Ovary (tissue), 9 donors: Measurements from ENCODE around the gene RPA3. TPM values are rescaled to one million over a fixed set of nuclear protein-coding genes. Genes with fewer than 3 reads are reported as not detected.

Experiments used
- DNase-seq, 5 donors: peaks; one replicate each; pipeline ENCODE4 v3.0.0-alpha.2; 2019 to 2020
- H3K27ac ChIP-seq, 2 donors: fragments of 200-600 bp; one replicate each; pipeline versions ENCODE4 v1.5.1 to v1.8.0; 2019 to 2022
- H3K27me3 ChIP-seq: fragments of 200-600 bp; one replicate; pipeline ENCODE4 v1.8.0; 2022
- H3K36me3 ChIP-seq: fragments of 200-600 bp; sonication (generic); one replicate; pipeline ENCODE4 v1.5.1; 2019
- H3K4me1 ChIP-seq: one replicate; pipeline ENCODE4 v1.8.1; 2013; ENCODE audit warnings: mild to moderate bottlenecking, moderate library complexity; ENCODE audit not compliant: insufficient read depth
- H3K4me3 ChIP-seq: fragments of 200-600 bp; sonication (generic); one replicate; pipeline ENCODE4 v1.5.1; 2017
- H3K9me3 ChIP-seq, 2 donors: fragments of 200-600 bp in 1 of 2; sonication (generic) in 1 of 2; one replicate each; pipeline versions ENCODE4 v1.5.1 to v1.8.1; 2013 to 2019; ENCODE audit warnings: mild to moderate bottlenecking in 1 of 2, moderate library complexity in 1 of 2
- EP300 ChIP-seq: sonication (generic); formaldehyde crosslinking; IDR thresholded peaks from one replicate; pipeline ENCODE4 v1.6.1; 2017; ENCODE audit warnings: antibody characterized with exemption
- POLR2A ChIP-seq: fragments of 450-650 bp; IDR thresholded peaks from one replicate; pipeline ENCODE4 v1.6.1; 2017; ENCODE audit warnings: antibody characterized with exemption, mild to moderate bottlenecking, moderate library complexity
- WGBS, 3 donors: extraction: QIAGEN DNeasy Blood & Tissue Kit in 1 of 3; methylation state at CpG; one replicate each; pipeline versions ENCODE4 v1.1.5 to v1.1.7; 2013 to 2017; 5-methylcytosine and 5-hydroxymethylcytosine counted together
- intact Hi-C, 4 donors: fragments of 100-400 bp; cut with DNase I; formaldehyde crosslinking; loops; one replicate each; pipeline versions ENCODE4 v1.11.0 to v1.15.1; 2022 to 2023
- polyA plus RNA-seq, 2 donors: library from polyadenylated mRNA; stranded (reverse); fragments of 200-250 nt in 1 of 2; fragments of 350-450 nt in 1 of 2; fragmentation: Illumina TruSeq in 1 of 2; extraction: RNeasy Lipid Tissue Mini Kit (QIAGEN cat#74804) in 1 of 2; gene quantifications; one replicate each; pipeline ENCODE4 v1.2.3, GENCODE V29; 2013 to 2014
- total RNA-seq, 7 donors: library from RNA; depleted of rRNA in 2 of 7; stranded (reverse); fragments of >200 nt in 2 of 7; fragmentation: NEBNext Ultra II Directional in 3 of 7; extraction: Animal tissue kit (Norgen Biotek cat#: 25700) in 3 of 7; gene quantifications; one replicate each; pipeline versions ENCODE4 v1.1.0 to v1.2.4, GENCODE V29; 2016 to 2023
- TF ChIP-seq, protein P1 (sequence below), 3 donors: fragments of 450-650 bp in 2 of 3; fragments of 200-600 bp in 1 of 3; IDR thresholded peaks; one replicate each; pipeline versions ENCODE4 v1.5.1 to v1.8.0; 2016 to 2022; ENCODE audit warnings: antibody characterized with exemption in 3 of 3, mild to moderate bottlenecking in 1 of 3
- donor health status: DM: no; HTN: no; CAD: no; lungs with moderate emphysema.
- donor health status: DM: no; HTN: no; CAD: no.
- donor health status: Bipolar disorder and iron deficiency.
- donor health status: DM: yes; HTN: yes; CAD: no.
- donor health status: DM: no; HTN: no; CAD: no.
- donor health status: DM: yes; HTN: yes; CAD: no.

RPA3 gene
- total and polyA plus RNA-seq, 9 donors: 8.6 to 28.6 (median 17.8) TPM

DNA sequence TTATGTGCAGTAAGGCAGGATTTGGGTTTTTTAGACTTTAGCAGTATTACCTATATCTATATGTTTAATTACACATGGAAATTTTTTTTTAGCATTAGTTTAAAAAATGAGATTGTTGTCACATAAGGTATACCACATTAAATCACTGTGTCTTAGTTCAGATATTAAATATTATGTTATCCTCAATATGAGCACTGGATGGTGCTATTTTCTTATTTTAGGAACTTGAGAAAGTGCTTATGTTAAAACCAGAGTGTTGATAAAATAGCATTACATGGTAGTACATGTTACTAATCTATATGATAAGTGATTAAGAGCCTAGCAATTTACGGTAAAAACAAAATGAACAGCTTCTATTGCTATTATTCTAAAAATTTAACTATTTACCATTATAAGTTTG, 123.0 kb downstream of the RPA3 start:
- peaks cover 2% of the 10 kb centered on the region for H3K27me3 ChIP-seq
- TF ChIP-seq, protein P1, sequence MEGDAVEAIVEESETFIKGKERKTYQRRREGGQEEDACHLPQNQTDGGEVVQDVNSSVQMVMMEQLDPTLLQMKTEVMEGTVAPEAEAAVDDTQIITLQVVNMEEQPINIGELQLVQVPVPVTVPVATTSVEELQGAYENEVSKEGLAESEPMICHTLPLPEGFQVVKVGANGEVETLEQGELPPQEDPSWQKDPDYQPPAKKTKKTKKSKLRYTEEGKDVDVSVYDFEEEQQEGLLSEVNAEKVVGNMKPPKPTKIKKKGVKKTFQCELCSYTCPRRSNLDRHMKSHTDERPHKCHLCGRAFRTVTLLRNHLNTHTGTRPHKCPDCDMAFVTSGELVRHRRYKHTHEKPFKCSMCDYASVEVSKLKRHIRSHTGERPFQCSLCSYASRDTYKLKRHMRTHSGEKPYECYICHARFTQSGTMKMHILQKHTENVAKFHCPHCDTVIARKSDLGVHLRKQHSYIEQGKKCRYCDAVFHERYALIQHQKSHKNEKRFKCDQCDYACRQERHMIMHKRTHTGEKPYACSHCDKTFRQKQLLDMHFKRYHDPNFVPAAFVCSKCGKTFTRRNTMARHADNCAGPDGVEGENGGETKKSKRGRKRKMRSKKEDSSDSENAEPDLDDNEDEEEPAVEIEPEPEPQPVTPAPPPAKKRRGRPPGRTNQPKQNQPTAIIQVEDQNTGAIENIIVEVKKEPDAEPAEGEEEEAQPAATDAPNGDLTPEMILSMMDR (IDR thresholded peaks at IDR 0.05): peak in 1 of 3 donors; percentile 14
- TF ChIP-seq EP300: no peak
- no peak for TF ChIP-seq POLR2A
- H3K36me3 ChIP-seq: peaks cover 4% of the 10 kb centered on the region
- no peak for DNase-seq
- intact Hi-C loops: loop anchor here in 1 of 4 donors (10.0 kb wide), 1 partner anchor 619 kb away; no protein-coding TSS in a partner anchor
- H3K4me3 ChIP-seq: no peak overlapping the region
- no peak overlapping the region for H3K27ac ChIP-seq
- WGBS, 3 donors: 36 to 55% (median 53%) methylated on average over 1 of the region's 1 CpG
- no peaks in the 10 kb centered on the region for H3K4me1 ChIP-seq
- no peaks in the 10 kb centered on the region for H3K9me3 ChIP-seq

Other genes starting within 250 kb of the RPA3 start
- gene COL28A1, start 182.7 kb downstream of the RPA3 start, total RNA-seq: 1 to 10 TPM in 6 of 7 donors, under 1 TPM in 1; 0.87 to 3.2 (median 1.4) TPM
- 1 to 10 TPM in 1 of 2 donors, under 1 TPM in 1; 0.29 to 4.2 TPM for gene COL28A1, start 182.7 kb downstream of the RPA3 start, polyA plus RNA-seq
- 10 to 100 TPM; 25.4 to 49.2 (median 29.6) TPM for gene MIOS, start 151.7 kb downstream of the RPA3 start, total RNA-seq
- gene MIOS, start 151.7 kb downstream of the RPA3 start, polyA plus RNA-seq: 10 to 100 TPM; 11.2 to 16.1 TPM
- gene UMAD1, start 77.9 kb downstream of the RPA3 start, total RNA-seq: 10 to 100 TPM; 10.4 to 19.1 (median 16.2) TPM
- gene UMAD1, start 77.9 kb downstream of the RPA3 start, polyA plus RNA-seq: 10 to 100 TPM; 12.6 to 16.6 TPM